AG09309 (cell line): Measurements from ENCODE around the gene TRAPPC8.

ENCODE experiments used
- DNase-seq: peaks from one replicate; pipeline ENCODE4 v3.0.0-alpha.2; 2010; ENCODE audit warnings: low read depth
- H3K4me3 ChIP-seq: 2 replicates; pipeline ENCODE4 v1.5.1; 2011; ENCODE audit warnings: mild to moderate bottlenecking, low read depth, low read length, moderate library complexity; ENCODE audit not compliant: control insufficient read depth
- TF ChIP-seq, protein P1 (sequence below): IDR thresholded peaks from 2 replicates; pipeline ENCODE4 v1.5.1; 2011; ENCODE audit warnings: mild to moderate bottlenecking, low read depth, low read length, inconsistent platforms; ENCODE audit not compliant: insufficient read depth, control insufficient read depth; ENCODE audit errors: missing control alignments

The TRAPPC8 gene

DNA sequence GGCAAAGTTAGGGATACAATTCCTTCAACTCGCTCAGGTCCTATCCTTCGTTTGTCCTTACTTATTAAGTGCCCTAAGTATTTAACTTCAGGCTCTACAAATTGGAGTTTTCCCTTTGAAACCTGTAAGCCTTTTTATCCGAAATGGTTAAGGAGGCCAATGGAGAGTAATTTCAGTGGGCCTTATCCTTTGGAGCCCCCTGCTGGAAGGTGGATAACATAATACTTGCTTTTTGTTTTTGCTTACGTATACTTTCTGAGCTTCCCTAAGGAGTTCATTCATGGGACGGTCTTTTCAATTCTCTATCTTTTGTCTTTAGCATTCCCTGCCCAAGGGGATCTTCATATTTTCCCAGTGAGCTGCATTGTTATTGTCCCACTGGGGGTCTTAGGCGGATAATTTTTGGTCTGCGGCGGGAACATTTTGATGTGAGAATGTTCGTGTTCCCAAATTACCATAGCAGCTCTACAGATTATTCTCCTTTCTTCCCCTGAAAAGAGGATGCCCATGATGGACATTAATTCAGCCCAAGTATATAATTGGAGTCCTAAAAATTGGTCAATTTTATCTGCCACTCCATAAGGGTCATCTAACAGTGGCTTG, 34.4 kb upstream of the TRAPPC8 start:
- no peak overlapping the region for H3K4me3 ChIP-seq
- peak; percentile 13 for DNase-seq
- TF ChIP-seq, protein P1, sequence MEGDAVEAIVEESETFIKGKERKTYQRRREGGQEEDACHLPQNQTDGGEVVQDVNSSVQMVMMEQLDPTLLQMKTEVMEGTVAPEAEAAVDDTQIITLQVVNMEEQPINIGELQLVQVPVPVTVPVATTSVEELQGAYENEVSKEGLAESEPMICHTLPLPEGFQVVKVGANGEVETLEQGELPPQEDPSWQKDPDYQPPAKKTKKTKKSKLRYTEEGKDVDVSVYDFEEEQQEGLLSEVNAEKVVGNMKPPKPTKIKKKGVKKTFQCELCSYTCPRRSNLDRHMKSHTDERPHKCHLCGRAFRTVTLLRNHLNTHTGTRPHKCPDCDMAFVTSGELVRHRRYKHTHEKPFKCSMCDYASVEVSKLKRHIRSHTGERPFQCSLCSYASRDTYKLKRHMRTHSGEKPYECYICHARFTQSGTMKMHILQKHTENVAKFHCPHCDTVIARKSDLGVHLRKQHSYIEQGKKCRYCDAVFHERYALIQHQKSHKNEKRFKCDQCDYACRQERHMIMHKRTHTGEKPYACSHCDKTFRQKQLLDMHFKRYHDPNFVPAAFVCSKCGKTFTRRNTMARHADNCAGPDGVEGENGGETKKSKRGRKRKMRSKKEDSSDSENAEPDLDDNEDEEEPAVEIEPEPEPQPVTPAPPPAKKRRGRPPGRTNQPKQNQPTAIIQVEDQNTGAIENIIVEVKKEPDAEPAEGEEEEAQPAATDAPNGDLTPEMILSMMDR: peak; percentile 74

DNA sequence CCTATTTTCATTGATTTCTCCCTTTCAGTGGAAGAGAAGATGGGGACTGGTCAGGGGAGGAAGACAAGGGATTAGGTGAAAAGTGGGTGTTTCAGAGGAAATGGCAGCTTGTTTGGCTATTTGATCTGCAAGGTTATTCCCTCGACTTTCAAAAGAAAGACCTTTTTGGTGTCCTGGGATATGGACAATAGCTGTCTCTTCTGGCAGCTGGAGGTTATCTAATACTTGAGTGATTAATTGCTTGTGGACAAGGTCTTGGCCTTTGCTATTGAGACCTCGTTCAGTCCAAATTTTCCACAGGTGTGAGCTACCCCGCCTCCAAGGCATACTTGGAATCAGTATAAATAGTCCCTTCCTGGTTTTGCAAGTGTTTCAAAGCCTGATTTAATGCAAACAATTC, 33.3 kb upstream of the TRAPPC8 start:
- TF ChIP-seq, protein P1: no peak
- DNase-seq: no peak
- no peak overlapping the region for H3K4me3 ChIP-seq

DNA sequence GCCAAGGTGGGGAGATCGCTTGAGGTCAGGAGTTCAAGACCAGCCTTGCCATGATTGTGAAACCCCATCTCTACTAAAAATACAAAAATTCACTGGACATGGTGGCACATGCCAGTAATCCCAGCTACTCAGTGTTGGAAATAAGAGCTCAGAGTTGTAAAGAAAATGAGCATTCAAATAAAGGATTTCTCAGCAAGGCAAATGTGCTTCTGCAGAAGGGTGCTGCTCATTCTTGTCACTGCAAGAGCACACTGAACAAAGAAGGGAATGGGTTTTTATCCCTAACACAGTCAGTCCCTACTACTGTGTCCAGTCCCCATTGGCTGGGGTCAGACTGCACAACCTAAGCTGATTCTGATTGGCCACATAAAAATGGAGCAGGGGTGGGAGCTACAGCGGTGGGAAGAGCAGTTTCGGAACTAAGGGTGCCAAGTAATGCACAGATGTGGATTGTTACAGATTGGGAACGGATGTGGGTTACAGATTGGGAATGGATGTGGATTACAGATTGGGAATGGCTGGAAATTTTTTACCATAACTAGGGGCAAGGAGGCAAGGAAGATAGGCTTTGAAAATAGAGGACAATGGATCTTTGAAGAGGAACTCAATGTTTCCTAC, 31.1 kb upstream of the TRAPPC8 start:
- no peak overlapping the region for H3K4me3 ChIP-seq

DNA sequence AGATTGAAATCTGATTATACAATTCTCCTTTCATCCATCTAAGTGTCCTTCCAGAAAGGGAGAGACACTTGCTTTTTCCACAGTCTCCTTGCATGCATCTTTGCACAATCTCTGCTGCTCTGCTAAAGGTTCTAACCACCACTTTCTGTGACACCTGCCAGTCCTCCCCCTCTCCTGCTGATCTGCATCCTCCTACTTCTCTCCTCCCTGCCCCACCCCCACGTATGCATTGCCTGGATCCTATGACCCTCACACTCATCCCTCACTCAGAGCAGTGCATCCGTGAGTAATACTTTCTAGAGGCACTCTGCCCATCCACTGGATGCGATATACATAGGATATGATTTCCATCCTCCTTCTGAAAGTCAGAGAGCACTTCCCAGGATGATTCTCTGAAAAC, 27.7 kb upstream of the TRAPPC8 start:
- TF ChIP-seq, protein P1: no peak
- H3K4me3 ChIP-seq: no peak overlapping the region
- no peak for DNase-seq

More for the DNA sequence above, 31.1 kb upstream of the TRAPPC8 start:
- TF ChIP-seq, protein P1: no peak
- no peak for DNase-seq

DNA sequence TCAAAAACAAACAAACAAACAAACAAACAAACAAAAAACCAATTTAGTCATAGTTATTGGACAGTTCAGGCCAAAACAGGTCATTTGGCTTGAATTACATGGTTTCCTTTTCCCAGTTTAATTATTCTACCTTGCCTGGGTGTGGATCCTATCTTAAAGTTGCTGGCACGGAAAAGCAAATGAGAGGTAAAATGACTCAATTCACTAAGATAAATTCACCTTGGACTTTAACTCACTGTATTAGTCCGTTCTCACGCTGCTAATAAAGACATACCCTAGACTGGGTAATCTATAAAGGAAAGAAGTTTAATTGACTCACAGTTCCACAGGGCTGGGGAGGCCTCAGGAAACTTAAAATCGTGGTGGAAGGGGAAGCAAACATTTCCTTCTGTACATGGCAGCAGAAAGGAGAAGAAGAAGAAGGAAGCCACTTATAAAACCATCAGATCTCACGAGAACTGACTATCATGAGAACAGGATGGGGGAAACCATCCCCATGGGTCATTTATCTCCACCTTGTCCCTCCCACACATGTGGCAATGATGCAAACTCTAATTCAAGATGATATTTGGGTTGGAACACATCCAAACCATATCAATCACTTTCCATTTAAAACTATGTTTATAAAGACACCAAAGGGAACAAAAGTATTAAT, 22.5 kb upstream of the TRAPPC8 start:
- H3K4me3 ChIP-seq: no peak overlapping the region
- TF ChIP-seq, protein P1: no peak
- no peak for DNase-seq

DNA sequence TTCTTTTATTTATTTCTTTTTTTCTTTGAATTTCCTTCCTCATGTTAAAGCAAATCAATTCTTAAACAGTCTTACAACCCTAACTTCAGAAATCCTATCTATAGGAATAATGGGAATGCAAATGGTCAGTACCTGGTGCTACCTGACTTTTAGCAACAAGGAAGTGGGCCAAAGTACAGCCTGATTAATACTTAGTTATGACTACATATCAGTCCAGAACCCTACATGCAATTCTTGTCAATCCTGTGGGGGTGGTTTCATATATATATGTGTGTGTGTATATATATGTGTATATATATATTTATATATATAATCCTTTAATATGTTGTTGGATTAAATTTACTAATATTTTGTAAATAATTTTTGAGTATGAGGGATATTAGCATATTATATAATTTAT, 14.8 kb upstream of the TRAPPC8 start:
- DNase-seq: no peak
- H3K4me3 ChIP-seq: no peak overlapping the region
- TF ChIP-seq, protein P1: no peak
